H1 (cell line): ENCODE measurements around the gene WDR27.
A peak's percentile ranks its signal among the peaks of the same experiment; 100 is the strongest.

Experiments used
- CEBPB ChIP-seq: IDR thresholded peaks from 2 replicates; pipeline ENCODE4 v1.6.1; 2012; ENCODE audit warnings: low read depth, low read length
- CHD2 ChIP-seq: IDR thresholded peaks from 2 replicates; pipeline ENCODE4 v1.6.1; 2012; ENCODE audit warnings: low read length, improper control_type of control experiment
- CTCF ChIP-seq, 3 experiments: IDR thresholded peaks; 1 replicate in 2 of 3; 2 replicates in 1 of 3; pipeline versions ENCODE4 v1.5.1 to v1.6.1; 2011; ENCODE audit warnings: low read length in 3 of 3, mild to moderate bottlenecking in 3 of 3, inconsistent platforms in 2 of 3, low read depth in 1 of 3, moderate library complexity in 1 of 3; ENCODE audit not compliant: insufficient read depth in 1 of 3; ENCODE audit errors: control extremely low read depth in 1 of 3
- JUN ChIP-seq: IDR thresholded peaks from 2 replicates; pipeline ENCODE4 v1.6.1; 2011; ENCODE audit warnings: low read depth, mild to moderate bottlenecking, improper control_type of control experiment, low read length
- MAFK ChIP-seq: IDR thresholded peaks from 2 replicates; pipeline ENCODE4 v1.6.1; 2012; ENCODE audit warnings: low read depth, mild to moderate bottlenecking, improper control_type of control experiment, low read length
- POLR2A ChIP-seq, 2 experiments: IDR thresholded peaks; 1 replicate in 1 of 2; 2 replicates in 1 of 2; pipeline ENCODE4 v1.6.1; 2011; ENCODE audit warnings: low read depth in 2 of 2, low read length in 2 of 2, mild to moderate bottlenecking in 2 of 2; ENCODE audit errors: control extremely low read depth in 1 of 2
- POLR2AphosphoS5 ChIP-seq: IDR thresholded peaks from 2 replicates; pipeline ENCODE4 v1.6.1; 2011; ENCODE audit warnings: low read depth, low read length
- SP1 ChIP-seq: IDR thresholded peaks from 2 replicates; pipeline ENCODE4 v1.6.1; 2011; ENCODE audit warnings: low read depth, low read length
- SP4 ChIP-seq: IDR thresholded peaks from 2 replicates; pipeline ENCODE4 v1.6.1; 2012; ENCODE audit warnings: low read length, inconsistent platforms
- SUZ12 ChIP-seq: fragments of 200-600 bp; sonication (generic); IDR thresholded peaks from 2 replicates; pipeline ENCODE4 v1.6.1; 2012; ENCODE audit warnings: mild to moderate bottlenecking, inconsistent platforms, low read length, moderate library complexity, mixed read lengths

GRCh38 chr6:169451065-169451838 lies 250.6 kb downstream of the WDR27 start:
- TF ChIP-seq JUN (no peak), POLR2AphosphoS5 (no peak), MAFK (peak; percentile 21; the same call in 1 of the 2 replicates), SUZ12 (no peak), SP4 (no peak), CTCF (IDR thresholded peaks at IDR 0.05; ENCODE audit: control extremely low read depth in 1 of 3, insufficient read depth in 1 of 3, low read depth in 1 of 3, low read length in 3 of 3) (no peak), CEBPB (no peak), CHD2 (no peak), SP1 (no peak), POLR2A (IDR thresholded peaks at IDR 0.05; ENCODE audit: control extremely low read depth in 1 of 2, low read depth in 2 of 2, low read length in 2 of 2) (no peak)
